DOHH2 (cell line): ENCODE measurements around the gene ADH1C.

Source experiments
- H3F3A ChIP-seq: fragments of 200-600 bp; sonication (generic), shearing (Covaris generic); 2 replicates; pipeline ENCODE4 v1.6.0; 2016; ENCODE audit warnings: antibody characterized with exemption, mild to moderate bottlenecking; ENCODE audit not compliant: control insufficient read depth, insufficient read depth
- H3K27ac ChIP-seq: fragments of 200-600 bp; sonication (generic); 2 replicates; pipeline ENCODE4 v1.5.1; 2014; ENCODE audit warnings: low read depth, mild to moderate bottlenecking, low read length, moderate library complexity
- H3K27me3 ChIP-seq: fragments of 200-600 bp; sonication (generic); 2 replicates; pipeline ENCODE4 v1.6.1; 2014; ENCODE audit warnings: mild to moderate bottlenecking, low read length, mixed read lengths; ENCODE audit not compliant: control insufficient read depth
- H3K36me3 ChIP-seq: fragments of 200-600 bp; sonication (generic); 2 replicates; pipeline ENCODE4 v1.6.1; 2014; ENCODE audit warnings: mild to moderate bottlenecking, low read length, moderate library complexity, mixed read lengths; ENCODE audit not compliant: control insufficient read depth
- H3K4me1 ChIP-seq: fragments of 200-600 bp; sonication (generic); 2 replicates; pipeline ENCODE4 v1.6.1; 2014; ENCODE audit warnings: mild to moderate bottlenecking, low read length, mixed read lengths; ENCODE audit not compliant: control insufficient read depth
- H3K4me2 ChIP-seq: fragments of 200-600 bp; sonication (generic); 2 replicates; pipeline ENCODE4 v1.6.0; 2014; ENCODE audit warnings: mild to moderate bottlenecking, low read length, moderate library complexity
- H3K4me3 ChIP-seq: fragments of 200-600 bp; sonication (generic); 2 replicates; pipeline ENCODE4 v1.5.1; 2014; ENCODE audit warnings: mild to moderate bottlenecking, low read length, mixed read lengths
- H3K79me2 ChIP-seq: fragments of 200-600 bp; sonication (generic); 2 replicates; pipeline ENCODE4 v1.6.1; 2014; ENCODE audit warnings: mild to moderate bottlenecking, low read length, mixed read lengths; ENCODE audit not compliant: control insufficient read depth
- H3K9me2 ChIP-seq: fragments of 200-600 bp; sonication (generic); replicated peaks from 2 replicates; pipeline ENCODE4 v1.6.1; 2014; ENCODE audit warnings: mild to moderate bottlenecking, low read length, mixed read lengths; ENCODE audit not compliant: control insufficient read depth
- H3K9me3 ChIP-seq: fragments of 200-600 bp; sonication (generic); 2 replicates; pipeline ENCODE4 v1.6.1; 2014; ENCODE audit warnings: antibody characterized with exemption, low read length, mixed read lengths; ENCODE audit not compliant: control insufficient read depth, insufficient read depth
- H4K20me1 ChIP-seq: fragments of 200-600 bp; sonication (generic); 2 replicates; pipeline ENCODE4 v1.6.0; 2014; ENCODE audit warnings: low read depth, mild to moderate bottlenecking, antibody characterized with exemption, low read length, moderate library complexity; ENCODE audit not compliant: control insufficient read depth, insufficient read depth
- CTCF ChIP-seq: fragments of 200-600 bp; sonication (generic); IDR thresholded peaks from one replicate; pipeline ENCODE4 v1.5.1; 2014; ENCODE audit warnings: antibody characterized with exemption, mild to moderate bottlenecking, low read depth, low read length; ENCODE audit not compliant: poor library complexity, severe bottlenecking
- EZH2phosphoT487 ChIP-seq: fragments of 200-600 bp; sonication (generic); IDR thresholded peaks from 2 replicates; pipeline ENCODE4 v1.6.1; 2017; ENCODE audit warnings: borderline replicate concordance, mild to moderate bottlenecking, antibody characterized with exemption, low read length, moderate library complexity, mixed read lengths

The ADH1C gene

DNA sequence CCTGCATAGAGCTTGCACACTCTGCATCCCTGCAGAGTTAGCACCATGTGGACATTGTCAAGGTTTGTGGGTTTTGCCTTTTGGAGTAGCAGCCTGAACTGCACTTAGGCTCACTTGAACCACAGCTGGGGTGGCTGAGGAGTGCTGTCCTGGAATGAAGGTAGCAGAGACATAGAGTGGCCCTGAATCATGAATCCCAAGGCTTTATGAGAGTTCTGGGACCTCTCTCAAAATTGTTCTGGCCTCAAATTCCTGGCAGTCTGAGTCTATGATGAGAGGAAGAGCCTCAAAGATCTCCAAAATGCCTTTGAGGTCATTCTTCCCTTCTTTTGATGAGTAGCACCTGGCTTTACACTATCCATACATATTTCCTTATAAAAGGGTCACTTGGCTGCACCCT, 37.1 kb upstream of the ADH1C start:
- Histone ChIP-seq H3K9me2 (no peaks in the 10 kb centered on the region), H3K4me1 (no peaks in the 10 kb centered on the region), H3K36me3 (no peaks in the 10 kb centered on the region), H3K27me3 (0 out of 2 replicates have a peak, but pooled peaks cover 3% of the 10 kb centered on the region), H3K79me2 (no peaks in the 10 kb centered on the region), H3K27ac (no peak overlapping the region), H4K20me1 (no peaks in the 10 kb centered on the region), H3F3A (no peaks in the 10 kb centered on the region), H3K4me2 (no peak overlapping the region), H3K9me3 (no peaks in the 10 kb centered on the region), H3K4me3 (no peak overlapping the region)
- TF ChIP-seq EZH2phosphoT487 (no peak), CTCF (no peak)

- H3K27me3 ChIP-seq, result 0 out of 2 replicates have a peak, but pooled peaks cover 3% of the 10 kb centered on the region
Measured at GRCh38 chr4:99383833-99384392, 31.4 kb upstream of the ADH1C start.

DNA sequence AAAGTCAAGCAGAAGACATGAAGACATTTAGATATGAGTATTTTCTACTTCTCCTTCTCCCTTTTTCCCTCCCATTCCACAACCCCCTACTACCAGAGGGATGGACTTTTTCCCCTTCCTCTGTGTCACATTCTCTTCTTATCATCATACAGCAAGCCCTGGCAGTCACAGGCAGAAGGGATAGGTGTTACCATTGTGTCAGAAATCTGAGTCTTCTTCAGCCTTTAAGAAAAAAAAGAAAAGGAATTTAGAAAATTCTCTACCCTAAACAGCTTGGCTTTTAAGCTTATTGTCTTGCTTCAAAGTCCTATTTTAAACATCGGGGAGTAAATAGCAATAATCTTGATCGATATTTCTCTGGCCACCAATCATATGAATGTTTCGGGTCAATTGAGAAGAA, 30.9 kb upstream of the ADH1C start:
- H3K4me2 ChIP-seq, result no peak overlapping the region
- TF ChIP-seq EZH2phosphoT487 (no peak), CTCF (no peak)

More at GRCh38 chr4:99383833-99384392, 31.4 kb upstream of the ADH1C start:
- no peaks in the 10 kb centered on the region for H3K9me2 ChIP-seq
- no peaks in the 10 kb centered on the region for H3K9me3 ChIP-seq
- no peaks in the 10 kb centered on the region for H3F3A ChIP-seq
- no peak for TF ChIP-seq EZH2phosphoT487
- TF ChIP-seq CTCF, result no peak
- no peaks in the 10 kb centered on the region for H3K4me1 ChIP-seq
- H3K36me3 ChIP-seq, result no peaks in the 10 kb centered on the region
- no peaks in the 10 kb centered on the region for H4K20me1 ChIP-seq
- no peak overlapping the region for H3K27ac ChIP-seq
- no peak overlapping the region for H3K4me2 ChIP-seq
- H3K4me3 ChIP-seq, result no peak overlapping the region
- H3K79me2 ChIP-seq, result no peaks in the 10 kb centered on the region

More for the DNA sequence above, 30.9 kb upstream of the ADH1C start:
- no peaks in the 10 kb centered on the region for H3K79me2 ChIP-seq
- H3K4me1 ChIP-seq, result no peaks in the 10 kb centered on the region
- H3K4me3 ChIP-seq, result no peak overlapping the region
- H4K20me1 ChIP-seq, result no peaks in the 10 kb centered on the region
- 0 out of 2 replicates have a peak, but pooled peaks cover 3% of the 10 kb centered on the region for H3K27me3 ChIP-seq
- no peaks in the 10 kb centered on the region for H3K36me3 ChIP-seq
- H3F3A ChIP-seq, result no peaks in the 10 kb centered on the region
- H3K9me3 ChIP-seq, result no peaks in the 10 kb centered on the region
- H3K27ac ChIP-seq, result no peak overlapping the region
- H3K9me2 ChIP-seq, result no peaks in the 10 kb centered on the region
